ENCODE data around the gene ZNF782. TPM values are rescaled to one million over a fixed set of nuclear protein-coding genes. Genes with fewer than 3 reads are reported as not detected.

The ZNF782 gene
- total RNA-seq = 0.94 and 6.5 TPM in 2 replicates

GRCh38 chr9:96853781-96854650, at the start of gene ZNF782:
Gene ZNF782 (minus strand): TSS chr9:96854514. CDS start chr9:96851961, 2,553 bp downstream.

Other genes with a start within 250 kb of the ZNF782 start
- gene CDC14B, start 234.7 kb downstream of the ZNF782 start, total RNA-seq = 10.0 and 11.0 TPM in 2 replicates
- 9.0 and 20.1 TPM in 2 replicates for gene PRXL2C, start 199.2 kb downstream of the ZNF782 start, total RNA-seq
- 7.9 and 9.1 TPM in 2 replicates for gene ZNF510, start 76.4 kb downstream of the ZNF782 start, total RNA-seq
- not detected in 2 replicates for gene NUTM2G, start 74.3 kb upstream of the ZNF782 start, total RNA-seq
- 0.82 TPM in 1 of 2 replicates, not detected in the other for gene CTSV, start 184.6 kb upstream of the ZNF782 start, total RNA-seq